Transverse colon (tissue), 4 donors: Measurements from ENCODE around the gene CMKLR1.

Source experiments
- CTCF ChIP-seq, 5 experiments: fragments of 200-600 bp in 3 of 5; fragments of 450-650 bp in 2 of 5; sonication (generic) in 3 of 5; IDR thresholded peaks; 1 replicate in 2 of 5; 2 replicates in 3 of 5; pipeline ENCODE4 v1.5.1; 2016 to 2017; ENCODE audit warnings: antibody characterized with exemption in 5 of 5, inconsistent platforms in 3 of 5, mild to moderate bottlenecking in 2 of 5, moderate library complexity in 1 of 5
- POLR2AphosphoS5 ChIP-seq, 3 donors: sonication (generic); formaldehyde crosslinking; IDR thresholded peaks; one replicate each; pipeline ENCODE4 v1.6.1; 2016; ENCODE audit warnings: antibody characterized with exemption in 3 of 3

DNA sequence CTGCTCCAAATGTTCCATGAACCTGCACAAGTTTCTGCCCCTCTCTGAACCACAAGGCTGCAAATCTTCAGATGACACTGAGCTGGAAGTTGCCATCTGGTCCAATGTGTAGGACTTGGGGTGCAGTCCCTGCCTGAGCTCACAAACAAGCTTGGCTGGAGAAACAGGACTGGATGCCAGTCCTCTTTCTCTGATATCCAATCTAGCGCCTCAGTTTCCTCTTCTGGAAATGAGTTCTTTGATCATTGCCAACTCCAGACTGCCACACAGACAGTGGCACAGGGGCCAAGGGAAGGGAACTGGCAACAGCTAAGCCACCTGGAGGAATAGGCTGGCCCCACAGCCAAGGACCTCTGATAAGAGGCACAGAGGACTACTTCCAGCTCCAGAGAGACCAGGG lies 15.5 kb downstream of the CMKLR1 start:
- no peak for TF ChIP-seq POLR2AphosphoS5 (IDR thresholded peaks at IDR 0.05)
- no peak for TF ChIP-seq CTCF (IDR thresholded peaks at IDR 0.05)
